HCT116 (cell line): Measurements from ENCODE around the gene AAMP.

ENCODE experiments used
- CEBPB ChIP-seq: IDR thresholded peaks from 2 replicates; pipeline ENCODE4 v1.6.1; 2012; ENCODE audit warnings: low read depth
- EZH2 ChIP-seq: fragments of 200-600 bp; sonication (generic); IDR thresholded peaks from 2 replicates; pipeline ENCODE4 v1.6.1; 2017; ENCODE audit warnings: antibody characterized with exemption, mixed run types
- EZH2phosphoT487 ChIP-seq: fragments of 200-600 bp; IDR thresholded peaks from 2 replicates; pipeline ENCODE4 v1.6.1; 2018; ENCODE audit warnings: antibody characterized with exemption, borderline replicate concordance
- POLR2AphosphoS5 ChIP-seq: IDR thresholded peaks from 2 replicates; pipeline ENCODE4 v1.6.1; 2011; ENCODE audit warnings: mild to moderate bottlenecking, low read depth, low read length, moderate library complexity
- TF ChIP-seq, protein P1 (sequence below), 3 experiments: fragments of 200-600 bp in 1 of 3; sonication (generic) in 1 of 3; IDR thresholded peaks in 2 of 3; conservative IDR thresholded peaks in 1 of 3; 2 replicates each; pipeline ENCODE4 v1.5.1; 2012 to 2017; ENCODE audit warnings: low read depth in 2 of 3, low read length in 2 of 3, antibody characterized with exemption in 1 of 3, borderline replicate concordance in 1 of 3, control low read depth in 1 of 3, mild to moderate bottlenecking in 1 of 3, mixed read lengths in 1 of 3, mixed run types in 1 of 3, moderate library complexity in 1 of 3; ENCODE audit not compliant: insufficient read depth in 1 of 3
- TF ChIP-seq, protein P2 (sequence below): IDR thresholded peaks from 2 replicates; pipeline ENCODE4 v1.6.1; 2012

DNA sequence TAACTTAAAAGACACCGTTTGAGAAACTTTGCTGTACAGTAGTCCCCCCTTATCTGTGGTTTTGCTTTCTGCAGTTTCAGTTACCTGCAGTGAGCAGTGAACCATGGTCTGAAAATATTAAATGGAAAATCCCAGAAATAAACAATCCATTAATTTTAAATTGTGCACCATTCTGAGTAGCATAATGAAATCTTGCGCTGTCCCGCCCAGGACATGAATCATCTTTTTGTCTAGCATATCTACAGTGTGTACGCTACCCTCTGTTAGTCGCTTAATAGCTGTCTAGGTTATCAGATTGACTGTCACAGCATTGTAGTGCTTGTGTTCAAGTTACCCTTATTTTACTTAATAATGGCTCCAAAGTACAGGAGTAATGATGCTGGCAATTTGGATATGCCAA, 46.9 kb downstream of the AAMP start:
- TF ChIP-seq POLR2AphosphoS5 (no peak), CEBPB (no peak), EZH2 (no peak), EZH2phosphoT487 (no peak)
- TF ChIP-seq, protein P1, sequence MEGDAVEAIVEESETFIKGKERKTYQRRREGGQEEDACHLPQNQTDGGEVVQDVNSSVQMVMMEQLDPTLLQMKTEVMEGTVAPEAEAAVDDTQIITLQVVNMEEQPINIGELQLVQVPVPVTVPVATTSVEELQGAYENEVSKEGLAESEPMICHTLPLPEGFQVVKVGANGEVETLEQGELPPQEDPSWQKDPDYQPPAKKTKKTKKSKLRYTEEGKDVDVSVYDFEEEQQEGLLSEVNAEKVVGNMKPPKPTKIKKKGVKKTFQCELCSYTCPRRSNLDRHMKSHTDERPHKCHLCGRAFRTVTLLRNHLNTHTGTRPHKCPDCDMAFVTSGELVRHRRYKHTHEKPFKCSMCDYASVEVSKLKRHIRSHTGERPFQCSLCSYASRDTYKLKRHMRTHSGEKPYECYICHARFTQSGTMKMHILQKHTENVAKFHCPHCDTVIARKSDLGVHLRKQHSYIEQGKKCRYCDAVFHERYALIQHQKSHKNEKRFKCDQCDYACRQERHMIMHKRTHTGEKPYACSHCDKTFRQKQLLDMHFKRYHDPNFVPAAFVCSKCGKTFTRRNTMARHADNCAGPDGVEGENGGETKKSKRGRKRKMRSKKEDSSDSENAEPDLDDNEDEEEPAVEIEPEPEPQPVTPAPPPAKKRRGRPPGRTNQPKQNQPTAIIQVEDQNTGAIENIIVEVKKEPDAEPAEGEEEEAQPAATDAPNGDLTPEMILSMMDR (IDR thresholded peaks at IDR 0.05 in 2 of 3, conservative IDR thresholded peaks at IDR 0.05 in 1 of 3; ENCODE audit: borderline replicate concordance in 1 of 3, insufficient read depth in 1 of 3, low read depth in 2 of 3, low read length in 2 of 3) = no peak
- TF ChIP-seq, protein P2, sequence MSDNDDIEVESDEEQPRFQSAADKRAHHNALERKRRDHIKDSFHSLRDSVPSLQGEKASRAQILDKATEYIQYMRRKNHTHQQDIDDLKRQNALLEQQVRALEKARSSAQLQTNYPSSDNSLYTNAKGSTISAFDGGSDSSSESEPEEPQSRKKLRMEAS = no peak
